ENCODE results near the gene DNAJB4. TPM values are rescaled to one million over a fixed set of nuclear protein-coding genes. Genes with fewer than 3 reads are reported as not detected.
"Not testable (repeated sequence)": the region's sequence is repeated elsewhere in the genome, so short reads cannot be mapped to it uniquely, and the experiment has no call there.

Gene DNAJB4
- total RNA-seq, 2 donors from 2014 or later: 9.6 to 14.0 TPM

GRCh38 chr1:78064886-78065285 lies 60.1 kb downstream of the DNAJB4 start:
- not testable (repeated sequence) for H3K27ac Mint-ChIP-seq; ATAC-seq (replicated peaks in 1 of 2); DNase-seq; H3K4me3 Mint-ChIP-seq; H3K4me1 Mint-ChIP-seq (ENCODE audit: low read depth); H3K36me3 Mint-ChIP-seq (ENCODE audit: insufficient read depth in 2 of 2); H3K9me3 Mint-ChIP-seq
- peaks cover 16% of the 10 kb centered on the region for H3K27me3 Mint-ChIP-seq (ENCODE audit: low read depth)

Other genes with a start within 250 kb of the DNAJB4 start
- 10 to 100 TPM; 46.6 to 47.1 TPM for gene USP33, start 245.1 kb upstream of the DNAJB4 start, total RNA-seq
- gene MIGA1, start 225.3 kb upstream of the DNAJB4 start, total RNA-seq: 10 to 100 TPM; 11.9 to 12.4 TPM
- 1 to 10 TPM; 1.1 to 1.4 TPM for gene NEXN, start 116.3 kb upstream of the DNAJB4 start, total RNA-seq
- 100 to 1,000 TPM; 145 to 191 TPM for gene FUBP1, start 25.9 kb upstream of the DNAJB4 start, total RNA-seq
- gene GIPC2, start 41.0 kb downstream of the DNAJB4 start, total RNA-seq: under 1 TPM; 0.32 to 0.62 TPM